Ovary (tissue), 9 donors: Measurements from ENCODE around the gene FKBP4. TPM values are rescaled to one million over a fixed set of nuclear protein-coding genes. Genes with fewer than 3 reads are reported as not detected.
"Not testable (repeated sequence)": the region's sequence is repeated elsewhere in the genome, so short reads cannot be mapped to it uniquely, and the experiment has no call there.

Experiments used
- DNase-seq, 5 donors: peaks; one replicate each; pipeline ENCODE4 v3.0.0-alpha.2; 2019 to 2020
- H3K27ac ChIP-seq, 2 donors: fragments of 200-600 bp; one replicate each; pipeline versions ENCODE4 v1.5.1 to v1.8.0; 2019 to 2022
- H3K27me3 ChIP-seq: fragments of 200-600 bp; one replicate; pipeline ENCODE4 v1.8.0; 2022
- H3K36me3 ChIP-seq: fragments of 200-600 bp; sonication (generic); one replicate; pipeline ENCODE4 v1.5.1; 2019
- H3K4me1 ChIP-seq: one replicate; pipeline ENCODE4 v1.8.1; 2013; ENCODE audit warnings: mild to moderate bottlenecking, moderate library complexity; ENCODE audit not compliant: insufficient read depth
- H3K4me3 ChIP-seq: fragments of 200-600 bp; sonication (generic); one replicate; pipeline ENCODE4 v1.5.1; 2017
- H3K9me3 ChIP-seq, 2 donors: fragments of 200-600 bp in 1 of 2; sonication (generic) in 1 of 2; one replicate each; pipeline versions ENCODE4 v1.5.1 to v1.8.1; 2013 to 2019; ENCODE audit warnings: mild to moderate bottlenecking in 1 of 2, moderate library complexity in 1 of 2
- EP300 ChIP-seq: sonication (generic); formaldehyde crosslinking; IDR thresholded peaks from one replicate; pipeline ENCODE4 v1.6.1; 2017; ENCODE audit warnings: antibody characterized with exemption
- POLR2A ChIP-seq: fragments of 450-650 bp; IDR thresholded peaks from one replicate; pipeline ENCODE4 v1.6.1; 2017; ENCODE audit warnings: antibody characterized with exemption, mild to moderate bottlenecking, moderate library complexity
- WGBS, 3 donors: extraction: QIAGEN DNeasy Blood & Tissue Kit in 1 of 3; methylation state at CpG; one replicate each; pipeline versions ENCODE4 v1.1.5 to v1.1.7; 2013 to 2017; 5-methylcytosine and 5-hydroxymethylcytosine counted together
- intact Hi-C, 4 donors: fragments of 100-400 bp; cut with DNase I; formaldehyde crosslinking; loops; one replicate each; pipeline versions ENCODE4 v1.11.0 to v1.15.1; 2022 to 2023
- polyA plus RNA-seq, 2 donors: library from polyadenylated mRNA; stranded (reverse); fragments of 200-250 nt in 1 of 2; fragments of 350-450 nt in 1 of 2; fragmentation: Illumina TruSeq in 1 of 2; extraction: RNeasy Lipid Tissue Mini Kit (QIAGEN cat#74804) in 1 of 2; gene quantifications; one replicate each; pipeline ENCODE4 v1.2.3, GENCODE V29; 2013 to 2014
- total RNA-seq, 7 donors: library from RNA; depleted of rRNA in 2 of 7; stranded (reverse); fragments of >200 nt in 2 of 7; fragmentation: NEBNext Ultra II Directional in 3 of 7; extraction: Animal tissue kit (Norgen Biotek cat#: 25700) in 3 of 7; gene quantifications; one replicate each; pipeline versions ENCODE4 v1.1.0 to v1.2.4, GENCODE V29; 2016 to 2023
- TF ChIP-seq, protein P1 (sequence below), 3 donors: fragments of 450-650 bp in 2 of 3; fragments of 200-600 bp in 1 of 3; IDR thresholded peaks; one replicate each; pipeline versions ENCODE4 v1.5.1 to v1.8.0; 2016 to 2022; ENCODE audit warnings: antibody characterized with exemption in 3 of 3, mild to moderate bottlenecking in 1 of 3
- donor health status: DM: no; HTN: no; CAD: no; lungs with moderate emphysema.
- donor health status: DM: no; HTN: no; CAD: no.
- donor health status: Bipolar disorder and iron deficiency.
- donor health status: DM: yes; HTN: yes; CAD: no.
- donor health status: DM: no; HTN: no; CAD: no.
- donor health status: DM: yes; HTN: yes; CAD: no.

Gene FKBP4
- total and polyA plus RNA-seq, 9 donors: 25.1 to 109 (median 57.5) TPM

DNA sequence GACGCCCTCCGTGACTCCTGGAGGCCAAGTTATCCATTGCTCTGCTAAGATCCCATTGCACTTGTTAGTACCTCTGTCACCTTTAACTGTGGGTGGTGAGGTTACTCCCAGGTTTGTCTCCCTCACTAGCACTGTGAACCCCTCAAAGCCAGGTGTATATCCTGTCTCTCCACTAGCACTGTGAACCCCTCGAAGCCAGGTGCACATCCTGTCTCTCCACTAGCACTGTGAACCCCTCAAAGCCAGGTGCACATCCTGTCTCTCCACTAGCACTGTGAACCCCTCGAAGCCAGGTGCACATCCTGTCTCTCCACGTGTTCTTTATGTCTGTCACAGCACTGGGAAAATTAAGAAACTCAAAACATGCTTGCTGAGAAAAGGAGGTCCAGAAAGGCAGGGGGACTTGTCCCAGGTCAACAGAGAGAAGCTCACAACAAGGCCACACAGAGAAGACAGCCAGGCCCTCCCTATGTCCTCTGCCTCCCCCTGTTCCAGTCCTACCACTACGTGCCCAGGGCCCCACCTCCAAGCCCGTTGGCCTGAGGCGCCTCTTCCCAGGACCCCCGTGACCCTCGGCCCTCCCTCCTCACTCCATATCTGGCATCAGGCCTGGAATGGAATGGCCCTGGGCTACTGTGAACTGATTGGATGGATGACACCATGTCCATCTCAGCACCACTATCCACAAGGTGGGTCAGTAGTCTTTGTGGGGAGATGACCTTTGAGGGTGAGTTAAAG is 26.4 kb upstream of the FKBP4 start:
- Histone ChIP-seq H3K9me3 (no peaks in the 10 kb centered on the region), H3K27ac (no peak overlapping the region), H3K27me3 (no peaks in the 10 kb centered on the region), H3K4me1 (no peaks in the 10 kb centered on the region), H3K4me3 (no peak overlapping the region), H3K36me3 (no peaks in the 10 kb centered on the region)
- WGBS, 3 donors: 60 to 71% (median 68%) methylated on average over 10 of the region's 10 CpGs
- no peak for DNase-seq
- intact Hi-C loops: no loop called here
- TF ChIP-seq EP300 (no peak), POLR2A (no peak)
- TF ChIP-seq, protein P1, sequence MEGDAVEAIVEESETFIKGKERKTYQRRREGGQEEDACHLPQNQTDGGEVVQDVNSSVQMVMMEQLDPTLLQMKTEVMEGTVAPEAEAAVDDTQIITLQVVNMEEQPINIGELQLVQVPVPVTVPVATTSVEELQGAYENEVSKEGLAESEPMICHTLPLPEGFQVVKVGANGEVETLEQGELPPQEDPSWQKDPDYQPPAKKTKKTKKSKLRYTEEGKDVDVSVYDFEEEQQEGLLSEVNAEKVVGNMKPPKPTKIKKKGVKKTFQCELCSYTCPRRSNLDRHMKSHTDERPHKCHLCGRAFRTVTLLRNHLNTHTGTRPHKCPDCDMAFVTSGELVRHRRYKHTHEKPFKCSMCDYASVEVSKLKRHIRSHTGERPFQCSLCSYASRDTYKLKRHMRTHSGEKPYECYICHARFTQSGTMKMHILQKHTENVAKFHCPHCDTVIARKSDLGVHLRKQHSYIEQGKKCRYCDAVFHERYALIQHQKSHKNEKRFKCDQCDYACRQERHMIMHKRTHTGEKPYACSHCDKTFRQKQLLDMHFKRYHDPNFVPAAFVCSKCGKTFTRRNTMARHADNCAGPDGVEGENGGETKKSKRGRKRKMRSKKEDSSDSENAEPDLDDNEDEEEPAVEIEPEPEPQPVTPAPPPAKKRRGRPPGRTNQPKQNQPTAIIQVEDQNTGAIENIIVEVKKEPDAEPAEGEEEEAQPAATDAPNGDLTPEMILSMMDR (IDR thresholded peaks at IDR 0.05): no peak

DNA sequence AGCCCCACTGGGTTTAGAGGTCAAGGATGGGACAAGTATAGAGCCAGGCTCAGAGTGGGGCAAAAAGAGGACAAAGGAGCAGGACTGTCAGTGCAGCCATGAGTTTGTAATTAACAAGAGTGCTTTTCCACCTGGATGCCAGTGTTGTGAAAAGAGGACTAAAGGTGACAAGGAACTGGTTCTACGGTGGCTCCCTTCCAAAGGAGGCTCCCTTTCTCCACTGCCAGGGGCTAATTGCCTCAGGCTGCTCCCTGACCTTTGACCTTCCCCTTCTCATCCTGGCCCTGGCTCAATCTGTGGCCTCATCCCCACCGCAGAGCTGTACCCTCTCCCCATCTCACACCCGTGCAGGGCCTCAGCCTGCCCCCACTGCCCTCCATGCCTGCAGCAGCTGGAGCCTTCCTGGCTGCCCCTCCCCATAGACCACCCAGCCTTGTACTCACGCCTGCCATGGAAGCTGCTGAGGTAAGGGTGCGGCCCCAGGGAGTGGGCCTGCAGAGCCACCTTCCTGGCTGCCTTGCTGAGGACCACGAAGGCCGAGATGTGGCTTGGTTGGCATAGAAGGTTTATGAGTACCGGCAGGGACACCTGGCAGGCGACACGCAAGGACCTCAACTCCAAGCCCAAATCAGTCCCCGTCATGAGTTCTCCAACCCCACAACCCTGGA is 24.8 kb upstream of the FKBP4 start:
- intact Hi-C loops: no loop called here
- Histone ChIP-seq H3K36me3 (no peaks in the 10 kb centered on the region), H3K9me3 (no peaks in the 10 kb centered on the region), H3K4me1 (no peaks in the 10 kb centered on the region), H3K27ac (no peak overlapping the region), H3K4me3 (no peak overlapping the region), H3K27me3 (no peaks in the 10 kb centered on the region)
- 76 to 83% (median 78%) methylated on average over 11 of the region's 11 CpGs for WGBS, 3 donors
- no peak for TF ChIP-seq POLR2A
- TF ChIP-seq, protein P1 (IDR thresholded peaks at IDR 0.05): no peak
- TF ChIP-seq EP300: no peak
- no peak for DNase-seq

GRCh38 chr12:2770544-2770943 is 24.2 kb upstream of the FKBP4 start:
- DNase-seq, H3K36me3 ChIP-seq, H3K9me3 ChIP-seq, H3K27ac ChIP-seq, intact Hi-C loops, H3K4me3 ChIP-seq, H3K4me1 ChIP-seq, H3K27me3 ChIP-seq: not testable (repeated sequence)
- WGBS, 3 donors: 93 to 99% (median 95%) methylated on average over 3 of the region's 3 CpGs

- intact Hi-C loops: no loop called here
- Histone ChIP-seq H3K36me3 (no peaks in the 10 kb centered on the region), H3K4me3 (no peak overlapping the region), H3K4me1 (no peaks in the 10 kb centered on the region), H3K27ac (no peak overlapping the region), H3K9me3 (no peaks in the 10 kb centered on the region), H3K27me3 (no peaks in the 10 kb centered on the region)
- TF ChIP-seq POLR2A (no peak), EP300 (no peak)
- TF ChIP-seq, protein P1 (IDR thresholded peaks at IDR 0.05): no peak
- 67 to 68% (median 68%) methylated on average over 4 of the region's 4 CpGs for WGBS, 3 donors
- DNase-seq: no peak
Measured at GRCh38 chr12:2772370-2772769, 22.4 kb upstream of the FKBP4 start.

GRCh38 chr12:2773199-2773875 is 21.4 kb upstream of the FKBP4 start:
- H3K27ac ChIP-seq: no peak overlapping the region
- DNase-seq: no peak
- no peaks in the 10 kb centered on the region for H3K9me3 ChIP-seq
- no peaks in the 10 kb centered on the region for H3K27me3 ChIP-seq
- intact Hi-C loops: no loop called here
- H3K4me1 ChIP-seq: no peaks in the 10 kb centered on the region
- 68 to 77% (median 74%) methylated on average over 19 of the region's 19 CpGs for WGBS, 3 donors
- no peaks in the 10 kb centered on the region for H3K36me3 ChIP-seq
- H3K4me3 ChIP-seq: no peak overlapping the region
- TF ChIP-seq EP300: no peak
- TF ChIP-seq, protein P1 (IDR thresholded peaks at IDR 0.05): no peak
- no peak for TF ChIP-seq POLR2A
